Aorta (tissue), 5 donors: ENCODE measurements around the gene PLXNA3. TPM values are rescaled to one million over a fixed set of nuclear protein-coding genes. Genes with fewer than 3 reads are reported as not detected.

Source experiments
- ATAC-seq: fragments of 200-7000 bp; cut with Tn5 transposase; one replicate; pipeline ENCODE4 v1.9.1; 2022; ENCODE audit warnings: moderate library complexity; ENCODE audit not compliant: low FRiP score
- DNase-seq, 2 donors: peaks; one replicate each; pipeline ENCODE4 v3.0.0-alpha.2; 2020
- H3K27ac ChIP-seq, 2 donors: one replicate each; pipeline ENCODE4 v1.5.1; 2013; ENCODE audit warnings: low read length in 2 of 2, mild to moderate bottlenecking in 2 of 2, moderate library complexity in 2 of 2, control low read depth in 1 of 2, inconsistent platforms in 1 of 2, low read depth in 1 of 2
- H3K27me3 ChIP-seq, 2 donors: one replicate each; pipeline ENCODE4 v1.6.1; 2013; ENCODE audit warnings: control low read depth in 1 of 2, low read length in 1 of 2, mild to moderate bottlenecking in 1 of 2, moderate library complexity in 1 of 2; ENCODE audit not compliant: insufficient read depth in 2 of 2, control insufficient read depth in 1 of 2
- H3K36me3 ChIP-seq, 2 donors: one replicate each; pipeline ENCODE4 v1.6.1; 2013; ENCODE audit warnings: control low read depth in 1 of 2, low read length in 1 of 2, mild to moderate bottlenecking in 1 of 2; ENCODE audit not compliant: insufficient read depth in 2 of 2, control insufficient read depth in 1 of 2
- H3K4me1 ChIP-seq, 2 donors: one replicate each; pipeline ENCODE4 v1.6.1; 2013; ENCODE audit warnings: low read length in 2 of 2, control low read depth in 1 of 2, mild to moderate bottlenecking in 1 of 2, moderate library complexity in 1 of 2; ENCODE audit not compliant: insufficient read depth in 2 of 2, control insufficient read depth in 1 of 2
- H3K4me3 ChIP-seq, 2 donors: one replicate each; pipeline ENCODE4 v1.5.1; 2013; ENCODE audit warnings: low read length in 2 of 2, control low read depth in 1 of 2, mild to moderate bottlenecking in 1 of 2
- H3K9me3 ChIP-seq: one replicate; pipeline ENCODE4 v1.6.1; 2013; ENCODE audit warnings: mild to moderate bottlenecking, low read length; ENCODE audit not compliant: control insufficient read depth
- WGBS, 2 donors: extraction: QIAGEN DNeasy Blood & Tissue Kit; methylation state at CpG; one replicate each; pipeline ENCODE4 v1.1.7; 2013; 5-methylcytosine and 5-hydroxymethylcytosine counted together
- intact Hi-C, 2 donors: fragments of 100-400 bp; cut with DNase I; formaldehyde crosslinking; loops; one replicate each; pipeline versions ENCODE4 v1.14.2 to v1.15.0; 2022
- polyA plus RNA-seq, 2 donors: library from polyadenylated mRNA; stranded (reverse); fragments of 200-250 nt; gene quantifications; one replicate each; pipeline ENCODE4 v1.2.3, GENCODE V29; 2013
- total RNA-seq, 2 donors: library from RNA; stranded (reverse); fragmentation: NEBNext Ultra II Directional; extraction: Animal tissue kit (Norgen Biotek cat#: 25700); gene quantifications; one replicate each; pipeline ENCODE4 v1.2.1, GENCODE V29; 2021
- donor health status: healthy with polysubstance abuse.
- donor health status: Bipolar disorder and iron deficiency.
- donor health status: DM: no; HTN: no; CAD: no.
- donor health status: DM: no; HTN: no; CAD: no.
- donor health status: DM: yes; HTN: yes; CAD: no.

Gene PLXNA3
- total and polyA plus RNA-seq, 4 donors: 6.5 to 79.1 (median 49.5) TPM

DNA sequence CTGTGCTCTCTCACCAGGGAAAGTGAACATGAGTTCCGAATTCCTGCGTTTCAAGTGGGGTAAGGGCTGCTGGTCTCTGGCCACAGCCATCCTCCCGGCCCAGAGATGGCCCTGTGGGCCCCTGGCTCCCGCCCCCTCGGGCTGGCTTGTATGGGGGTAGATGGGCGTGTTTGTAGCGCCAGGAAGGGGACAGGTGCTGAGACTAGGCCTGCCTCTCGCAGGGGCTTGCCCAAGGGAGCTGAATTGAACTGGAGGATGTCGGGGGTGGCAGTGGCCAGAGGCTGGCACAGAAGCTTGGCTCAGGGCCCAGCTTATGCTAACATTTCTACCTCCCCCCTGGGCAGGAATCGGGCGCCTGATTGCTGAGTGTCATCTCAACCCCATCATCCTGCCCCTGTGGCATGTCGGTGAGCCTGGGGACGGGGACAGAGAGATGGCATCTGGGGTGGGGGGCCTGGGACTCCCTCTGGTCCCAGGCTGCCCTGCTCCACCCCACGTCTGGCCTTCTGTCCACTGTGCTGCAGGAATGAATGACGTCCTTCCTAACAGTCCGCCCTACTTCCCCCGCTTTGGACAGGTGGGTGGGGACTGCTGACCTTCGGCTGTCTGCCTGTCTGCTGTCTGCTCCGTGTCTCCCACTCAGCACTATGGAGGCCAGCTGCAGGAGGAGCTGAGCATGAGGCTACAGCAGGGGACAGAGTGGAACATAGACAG is 38.2 kb upstream of the PLXNA3 start:
- ATAC-seq (peak; percentile 33), DNase-seq (no peak)
- intact Hi-C loops: no loop called here
- no peaks in the 10 kb centered on the region for H3K4me1 ChIP-seq
- no peaks in the 10 kb centered on the region for H3K27me3 ChIP-seq
- 71% methylated on average over 19 of the region's 19 CpGs for WGBS, 2 donors
- no peak overlapping the region for H3K27ac ChIP-seq
- no peaks in the 10 kb centered on the region for H3K36me3 ChIP-seq
- no peak overlapping the region for H3K4me3 ChIP-seq
- H3K9me3 ChIP-seq: no peaks in the 10 kb centered on the region

DNA sequence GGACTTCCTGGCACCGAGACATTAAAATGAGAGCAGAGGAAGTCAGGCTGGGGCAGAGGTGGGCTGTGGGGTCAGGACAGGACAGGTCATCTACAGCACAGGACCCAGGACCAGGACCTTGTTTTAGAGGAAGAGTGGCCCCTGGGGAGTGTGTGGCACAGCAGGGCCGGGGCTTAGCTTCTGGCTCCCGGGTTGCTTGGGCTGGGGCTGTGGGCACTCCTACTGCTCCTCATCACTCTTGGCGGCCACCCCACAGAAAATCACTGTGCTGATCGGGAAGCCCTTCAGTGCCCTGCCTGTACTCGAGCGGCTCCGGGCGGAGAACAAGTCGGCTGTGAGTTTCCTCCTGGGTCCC is 37.7 kb upstream of the PLXNA3 start:
- no peaks in the 10 kb centered on the region for H3K9me3 ChIP-seq
- no peak overlapping the region for H3K27ac ChIP-seq
- no peaks in the 10 kb centered on the region for H3K4me1 ChIP-seq
- intact Hi-C loops: no loop called here
- no peak for DNase-seq
- no peak overlapping the region for H3K4me3 ChIP-seq
- WGBS, 2 donors: 89 to 92% methylated on average over 10 of the region's 10 CpGs
- no peaks in the 10 kb centered on the region for H3K27me3 ChIP-seq
- H3K36me3 ChIP-seq: no peaks in the 10 kb centered on the region
- no peak for ATAC-seq

DNA sequence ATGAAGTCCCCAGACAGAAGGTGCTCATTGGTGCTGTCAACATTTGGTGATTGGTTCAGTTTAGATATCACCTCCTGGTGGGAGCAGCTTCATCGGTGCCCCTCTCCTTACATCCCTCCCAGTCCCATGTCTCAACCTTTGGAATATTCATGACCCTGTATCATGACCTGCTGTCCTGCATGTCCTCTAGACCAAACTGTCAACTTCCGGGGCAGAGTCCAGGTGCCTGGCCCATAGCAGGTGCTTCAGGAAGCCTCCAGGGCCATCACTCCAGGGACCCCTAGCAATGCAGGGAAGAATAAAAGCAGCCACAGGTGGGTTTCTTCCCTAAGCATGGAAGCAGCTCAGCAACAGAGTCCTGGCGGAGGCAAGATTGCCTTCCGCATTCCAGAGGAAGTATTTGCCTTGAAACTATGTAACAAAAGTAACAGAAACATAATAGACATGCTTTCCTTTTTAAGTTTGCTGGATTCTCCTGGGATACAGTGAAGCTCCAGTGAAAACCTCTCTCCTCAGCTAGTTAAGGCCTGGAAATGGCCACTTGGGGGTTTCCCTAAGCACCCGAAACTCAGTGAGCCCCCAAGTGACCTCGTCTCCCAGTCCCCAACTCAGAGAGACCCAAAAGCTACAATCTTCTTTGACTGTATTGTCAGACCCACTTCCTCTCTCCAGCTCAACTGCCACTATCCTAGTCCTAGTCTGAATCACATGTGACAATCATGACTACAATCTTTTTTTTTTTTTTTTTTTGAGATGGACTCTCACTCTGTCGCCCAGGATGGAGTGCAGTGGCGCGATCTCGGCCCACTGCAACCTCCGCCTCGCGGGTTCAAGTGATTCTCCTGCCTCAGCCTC is 30.9 kb upstream of the PLXNA3 start:
- ATAC-seq: no peak
- no peak overlapping the region for H3K27ac ChIP-seq
- no peaks in the 10 kb centered on the region for H3K27me3 ChIP-seq
- intact Hi-C loops: no loop called here
- no peak for DNase-seq
- WGBS, 2 donors: 77 to 78% methylated on average over 13 of the region's 13 CpGs
- H3K4me1 ChIP-seq: no peaks in the 10 kb centered on the region
- H3K9me3 ChIP-seq: no peaks in the 10 kb centered on the region
- no peak overlapping the region for H3K4me3 ChIP-seq
- peaks cover 0 to under 1% of the 10 kb centered on the region in 2 donors for H3K36me3 ChIP-seq

DNA sequence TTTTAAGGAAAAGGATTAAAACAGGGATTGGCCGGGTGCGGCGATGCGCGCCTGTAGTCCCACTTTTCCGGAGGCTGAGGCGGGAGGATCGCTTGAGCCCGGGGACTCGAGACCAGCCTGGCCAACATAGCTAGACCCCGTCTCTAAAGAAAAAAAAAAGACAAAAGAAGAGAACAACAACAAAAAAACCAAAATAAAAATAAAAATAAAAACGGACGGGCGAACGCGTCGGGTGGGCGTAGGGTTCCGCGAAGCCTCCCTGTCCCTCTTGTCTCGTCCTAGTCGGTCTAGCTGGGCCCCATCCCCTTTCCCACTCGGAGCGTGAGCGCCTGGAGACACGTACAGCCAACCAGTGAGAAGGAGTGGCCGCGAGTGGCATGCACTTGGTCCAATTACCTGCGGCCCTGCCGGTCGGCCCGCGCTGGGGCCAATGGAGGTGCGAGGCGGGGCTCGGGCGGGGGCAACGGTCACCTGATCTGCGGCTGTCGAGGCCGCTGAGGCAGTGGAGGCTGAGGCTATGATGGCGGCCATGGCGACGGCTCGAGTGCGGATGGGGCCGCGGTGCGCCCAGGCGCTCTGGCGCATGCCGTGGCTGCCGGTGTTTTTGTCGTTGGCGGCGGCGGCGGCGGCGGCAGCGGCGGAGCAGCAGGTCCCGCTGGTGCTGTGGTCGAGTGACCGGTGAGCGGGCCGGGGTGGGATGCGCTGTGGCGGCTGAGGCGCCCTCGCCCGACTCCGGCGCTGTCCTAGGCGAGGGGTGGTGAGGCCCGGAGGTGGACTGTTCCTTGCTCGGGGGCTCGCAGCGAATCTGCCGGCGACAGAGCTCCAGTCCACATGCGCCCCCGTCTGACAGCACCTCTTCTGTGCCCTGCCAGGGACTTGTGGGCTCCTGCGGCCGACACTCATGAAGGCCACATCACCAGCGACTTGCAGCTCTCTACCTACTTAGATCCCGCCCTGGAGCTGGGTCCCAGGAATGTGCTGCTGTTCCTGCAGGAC is 29.6 kb upstream of the PLXNA3 start, which contains the start of gene ATP6AP1:
Gene ATP6AP1 (plus strand): TSS at position 502 of the 996 bp plus-strand sequence. CDS start 16 bp downstream, at position 518.
- Histone ChIP-seq H3K27me3 (no peaks in the 10 kb centered on the region), H3K36me3 (peaks cover 0 to 2% of the 10 kb centered on the region in 2 donors), H3K9me3 (no peaks in the 10 kb centered on the region), H3K4me3 (peak within 1 kb of the TSS; percentile 1 to 42), H3K4me1 (no peaks in the 10 kb centered on the region), H3K27ac (no peak within 1 kb of the TSS)
- peak; percentile 96 for DNase-seq
- intact Hi-C loops: no loop called here
- peak; percentile 95 for ATAC-seq
- WGBS, 2 donors: 8 to 41% methylated on average over 68 to 87 of the region's 87 CpGs

DNA sequence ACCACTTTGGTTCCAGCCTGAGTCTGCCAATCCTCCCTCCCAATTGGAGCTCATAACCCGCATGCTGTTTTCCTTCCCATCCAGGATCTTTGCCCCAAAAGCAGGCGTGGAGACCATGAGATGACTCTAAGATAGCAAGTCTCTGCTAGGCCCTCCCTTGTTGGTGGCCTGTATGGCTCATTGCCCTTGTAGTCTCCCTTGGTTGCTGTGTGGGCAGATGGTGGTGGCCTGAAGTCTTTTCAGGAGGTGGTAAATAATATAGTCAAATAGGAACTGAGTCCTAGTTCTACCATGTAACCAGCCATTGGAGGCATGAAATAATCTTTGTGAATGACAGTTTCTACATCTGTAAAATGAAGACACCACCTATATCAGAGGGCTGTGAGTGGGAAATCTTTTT is 28.4 kb upstream of the PLXNA3 start:
- Histone ChIP-seq H3K36me3 (peaks cover 0 to 2% of the 10 kb centered on the region in 2 donors), H3K9me3 (no peaks in the 10 kb centered on the region), H3K4me1 (no peaks in the 10 kb centered on the region), H3K27ac (no peak overlapping the region), H3K4me3 (no peak overlapping the region), H3K27me3 (no peaks in the 10 kb centered on the region)
- WGBS, 2 donors: 66% methylated on average over 2 of the region's 2 CpGs
- ATAC-seq (no peak), DNase-seq (no peak)
- intact Hi-C loops: no loop called here

DNA sequence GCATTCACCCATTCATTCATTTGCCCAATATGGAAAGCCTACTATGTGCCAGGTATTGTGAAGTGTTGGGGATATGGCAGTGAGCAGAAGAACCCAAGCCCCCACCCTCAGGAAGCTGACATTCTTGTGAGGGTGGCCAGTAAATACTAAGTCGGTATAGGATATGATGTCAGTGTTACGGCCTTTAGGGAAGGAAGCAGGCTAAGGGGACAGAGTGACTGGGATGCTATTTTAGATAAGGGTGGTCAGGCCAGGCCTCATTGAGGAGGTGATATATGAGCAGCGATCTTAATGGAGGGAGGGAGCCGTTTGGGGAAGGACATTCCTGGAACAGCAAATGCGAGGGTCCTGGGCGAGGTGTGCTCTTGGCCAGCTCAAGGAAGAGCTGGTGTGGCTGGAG is 27.6 kb upstream of the PLXNA3 start:
- 69 to 77% methylated on average over 6 of the region's 6 CpGs for WGBS, 2 donors

DNA sequence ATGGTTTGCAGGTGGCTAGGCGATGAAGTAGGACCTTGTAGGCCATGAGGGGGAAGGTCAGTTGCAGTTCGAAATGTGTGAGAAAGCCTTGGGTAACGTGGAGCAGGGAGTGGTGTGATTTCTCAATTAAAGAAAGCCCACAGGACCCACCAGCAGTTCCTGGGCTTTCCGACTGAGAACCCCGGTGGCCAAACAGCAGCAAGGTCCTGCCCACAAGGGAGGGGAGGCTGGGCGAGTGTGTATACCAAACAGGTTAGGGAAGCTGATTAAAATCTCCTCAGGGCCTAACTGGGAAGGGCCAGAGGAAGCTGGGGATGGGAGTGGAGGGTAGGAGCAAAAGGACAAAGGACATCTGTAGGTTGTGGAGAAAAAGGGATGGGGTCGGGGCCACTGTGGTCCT is 27.2 kb upstream of the PLXNA3 start:
- ATAC-seq (no peak), DNase-seq (no peak)
- 70 to 72% methylated on average over 7 of the region's 7 CpGs for WGBS, 2 donors
- Histone ChIP-seq H3K9me3 (no peaks in the 10 kb centered on the region), H3K4me3 (no peak overlapping the region), H3K27ac (no peak overlapping the region), H3K27me3 (no peaks in the 10 kb centered on the region), H3K4me1 (no peaks in the 10 kb centered on the region), H3K36me3 (peaks cover 0 to 2% of the 10 kb centered on the region in 2 donors)
- intact Hi-C loops: no loop called here

More for the DNA sequence above, 27.6 kb upstream of the PLXNA3 start:
- no peak for DNase-seq
- Histone ChIP-seq H3K27ac (no peak overlapping the region), H3K27me3 (no peaks in the 10 kb centered on the region), H3K4me1 (no peaks in the 10 kb centered on the region), H3K9me3 (no peaks in the 10 kb centered on the region), H3K4me3 (no peak overlapping the region), H3K36me3 (peaks cover 0 to 2% of the 10 kb centered on the region in 2 donors)
- no peak for ATAC-seq
- intact Hi-C loops: no loop called here

DNA sequence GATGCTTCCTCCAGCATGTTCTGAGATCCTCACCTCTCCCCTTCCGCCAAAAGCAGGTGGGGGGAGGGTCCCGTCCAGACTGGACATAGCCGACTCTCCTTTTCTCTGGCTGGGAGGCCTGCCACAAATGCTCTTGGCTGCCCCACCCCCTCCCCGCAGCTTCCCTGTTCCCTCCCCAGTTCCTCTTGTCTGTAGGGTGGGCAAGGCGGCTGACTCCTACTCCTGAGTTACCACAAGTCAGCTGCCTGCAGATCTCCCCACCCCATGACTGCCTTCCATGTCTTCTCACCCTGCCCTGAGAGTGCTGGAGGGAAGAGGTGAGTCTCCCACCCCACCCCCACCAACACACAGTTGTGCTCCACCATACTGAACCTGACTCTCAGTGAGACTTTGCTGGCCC is 26.7 kb upstream of the PLXNA3 start:
- intact Hi-C loops: no loop called here

More for the DNA sequence above, 26.7 kb upstream of the PLXNA3 start:
- H3K9me3 ChIP-seq: no peaks in the 10 kb centered on the region
- no peak overlapping the region for H3K4me3 ChIP-seq
- H3K27me3 ChIP-seq: no peaks in the 10 kb centered on the region
- 69 to 70% methylated on average over 5 of the region's 5 CpGs for WGBS, 2 donors
- no peaks in the 10 kb centered on the region for H3K4me1 ChIP-seq
- peaks cover 0 to 2% of the 10 kb centered on the region in 2 donors for H3K36me3 ChIP-seq
- ATAC-seq (no peak), DNase-seq (peak in 1 of 2 donors; percentile 73)
- no peak overlapping the region for H3K27ac ChIP-seq
